LNCAP (cell line): ENCODE measurements around the gene ADAMTS20.

Source experiments
- TF ChIP-seq, protein P1 (sequence below): fragments of 450-650 bp; IDR thresholded peaks from 2 replicates; pipeline ENCODE4 v1.5.1; 2017; ENCODE audit warnings: mild to moderate bottlenecking

The ADAMTS20 gene

DNA sequence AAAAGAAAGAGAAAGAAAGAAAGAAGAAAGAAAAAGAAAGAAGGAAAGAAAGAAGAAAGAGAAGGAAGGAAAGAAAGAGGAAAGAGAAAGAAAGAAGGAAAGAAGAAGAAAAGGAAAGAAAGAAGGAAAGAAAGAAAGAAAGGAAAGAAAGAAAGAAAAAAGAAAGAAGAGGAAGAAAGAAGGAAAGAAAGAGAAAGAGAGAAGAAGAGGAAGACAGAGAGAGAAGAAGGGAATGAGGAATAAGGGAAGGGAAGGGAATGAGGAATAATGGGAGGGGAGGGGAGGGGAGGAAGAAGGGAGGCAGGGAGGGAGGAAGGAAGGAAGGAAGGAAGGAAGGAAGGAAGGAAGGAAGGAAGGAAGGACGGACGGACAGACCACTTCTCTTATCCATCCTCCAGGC is 246.9 kb downstream of the ADAMTS20 start:
- TF ChIP-seq, protein P1, sequence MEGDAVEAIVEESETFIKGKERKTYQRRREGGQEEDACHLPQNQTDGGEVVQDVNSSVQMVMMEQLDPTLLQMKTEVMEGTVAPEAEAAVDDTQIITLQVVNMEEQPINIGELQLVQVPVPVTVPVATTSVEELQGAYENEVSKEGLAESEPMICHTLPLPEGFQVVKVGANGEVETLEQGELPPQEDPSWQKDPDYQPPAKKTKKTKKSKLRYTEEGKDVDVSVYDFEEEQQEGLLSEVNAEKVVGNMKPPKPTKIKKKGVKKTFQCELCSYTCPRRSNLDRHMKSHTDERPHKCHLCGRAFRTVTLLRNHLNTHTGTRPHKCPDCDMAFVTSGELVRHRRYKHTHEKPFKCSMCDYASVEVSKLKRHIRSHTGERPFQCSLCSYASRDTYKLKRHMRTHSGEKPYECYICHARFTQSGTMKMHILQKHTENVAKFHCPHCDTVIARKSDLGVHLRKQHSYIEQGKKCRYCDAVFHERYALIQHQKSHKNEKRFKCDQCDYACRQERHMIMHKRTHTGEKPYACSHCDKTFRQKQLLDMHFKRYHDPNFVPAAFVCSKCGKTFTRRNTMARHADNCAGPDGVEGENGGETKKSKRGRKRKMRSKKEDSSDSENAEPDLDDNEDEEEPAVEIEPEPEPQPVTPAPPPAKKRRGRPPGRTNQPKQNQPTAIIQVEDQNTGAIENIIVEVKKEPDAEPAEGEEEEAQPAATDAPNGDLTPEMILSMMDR, result no peak
